WTC11 (cell line): ENCODE data around the gene SH3RF2. TPM values are rescaled to one million over a fixed set of nuclear protein-coding genes. Genes with fewer than 3 reads are reported as not detected.
"Not testable (repeated sequence)": the region's sequence is repeated elsewhere in the genome, so short reads cannot be mapped to it uniquely, and the experiment has no call there.

Experiments used
- ATAC-seq: fragments of 200-7000 bp; cut with Tn5 transposase; 2 replicates; pipeline ENCODE4 v1.10.0; 2021; ENCODE audit warnings: mild to moderate bottlenecking, moderate library complexity
- CTCF ChIA-PET: fragments of 300-600 bp; sonication (Branson Sonifier 250); formaldehyde crosslinking; loops from one replicate; lab custom pipeline; 2021; ENCODE audit warnings: antibody characterized with exemption; lab: Charles Lee
- POLR2A ChIA-PET: fragments of 350-600 bp; sonication (Branson Sonifier 250); formaldehyde crosslinking; loops from one replicate; lab custom pipeline; 2021; ENCODE audit warnings: antibody characterized with exemption; lab: Charles Lee
- DNase-seq: peaks from one replicate; pipeline ENCODE4 v3.0.0; 2021; ENCODE audit warnings: low spot score
- H3K27ac Mint-ChIP-seq: 2 replicates; pipeline ENCODE4 v1.8.0; 2021; ENCODE audit warnings: mixed read lengths
- H3K27me3 Mint-ChIP-seq: 2 replicates; pipeline ENCODE4 v1.8.0; 2021; ENCODE audit warnings: low read depth, mild to moderate bottlenecking, moderate library complexity, mixed read lengths
- H3K36me3 Mint-ChIP-seq: 2 replicates; pipeline ENCODE4 v1.8.0; 2021; ENCODE audit warnings: mixed read lengths
- H3K4me1 Mint-ChIP-seq: 2 replicates; pipeline ENCODE4 v1.8.0; 2022; ENCODE audit warnings: mixed read lengths
- H3K4me3 Mint-ChIP-seq: 2 replicates; pipeline ENCODE4 v1.8.0; 2021; ENCODE audit warnings: mild to moderate bottlenecking, moderate library complexity, mixed read lengths
- H3K9me3 Mint-ChIP-seq: 2 replicates; pipeline ENCODE4 v1.8.0; 2021; ENCODE audit warnings: mixed read lengths
- ARID4B ChIP-seq: sonication (generic); formaldehyde crosslinking; IDR thresholded peaks from 2 replicates; pipeline ENCODE4 v1.8.0; 2023; ENCODE audit warnings: missing genetic modification reagents, mild to moderate bottlenecking, borderline replicate concordance
- ATF6 ChIP-seq: sonication (generic); formaldehyde crosslinking; IDR thresholded peaks from 2 replicates; pipeline ENCODE4 v1.8.1; 2023; ENCODE audit warnings: mild to moderate bottlenecking, missing genetic modification reagents
- CTCF ChIP-seq: fragments of 200-600 bp; IDR thresholded peaks from 2 replicates; pipeline ENCODE4 v1.8.0; 2022; ENCODE audit warnings: antibody characterized with exemption
- E2F1 ChIP-seq: sonication (generic); formaldehyde crosslinking; IDR thresholded peaks from 2 replicates; pipeline ENCODE4 v1.8.0; 2022; ENCODE audit warnings: mild to moderate bottlenecking, missing genetic modification reagents
- EMX1 ChIP-seq: fragments of 250-450 bp; sonication (Bioruptor Pico); IDR thresholded peaks from 2 replicates; pipeline ENCODE4 v1.8.0; 2021; ENCODE audit warnings: mild to moderate bottlenecking
- ESRRA ChIP-seq: sonication (generic); formaldehyde crosslinking; IDR thresholded peaks from 2 replicates; pipeline ENCODE4 v1.8.1; 2022; ENCODE audit warnings: mild to moderate bottlenecking, missing genetic modification reagents, borderline replicate concordance
- ETV6 ChIP-seq: sonication (generic); formaldehyde crosslinking; IDR thresholded peaks from 2 replicates; pipeline ENCODE4 v1.8.1; 2022; ENCODE audit warnings: mild to moderate bottlenecking, missing genetic modification reagents
- FOXP1 ChIP-seq: sonication (generic); formaldehyde crosslinking; IDR thresholded peaks from 2 replicates; pipeline ENCODE4 v1.8.0; 2022; ENCODE audit warnings: missing genetic modification reagents, mild to moderate bottlenecking, moderate library complexity, borderline replicate concordance
- GABPB1 ChIP-seq: sonication (generic); formaldehyde crosslinking; IDR thresholded peaks from 2 replicates; pipeline ENCODE4 v1.8.1; 2023; ENCODE audit warnings: mild to moderate bottlenecking, missing genetic modification reagents
- GRHL2 ChIP-seq: fragments of 250-450 bp; sonication (Bioruptor Pico); IDR thresholded peaks from 2 replicates; pipeline ENCODE4 v1.8.0; 2022; ENCODE audit warnings: mild to moderate bottlenecking, moderate library complexity; ENCODE audit not compliant: insufficient replicate concordance, severe bottlenecking
- HMGXB4 ChIP-seq: sonication (generic); formaldehyde crosslinking; IDR thresholded peaks from 2 replicates; pipeline ENCODE4 v1.8.1; 2023; ENCODE audit warnings: mild to moderate bottlenecking, moderate library complexity, missing genetic modification reagents
- IRF2 ChIP-seq: sonication (generic); formaldehyde crosslinking; IDR thresholded peaks from 2 replicates; pipeline ENCODE4 v1.8.0; 2022; ENCODE audit warnings: low read depth, missing genetic modification reagents, borderline replicate concordance
- MYBL2 ChIP-seq: sonication (generic); formaldehyde crosslinking; IDR thresholded peaks from 2 replicates; pipeline ENCODE4 v1.8.1; 2023; ENCODE audit warnings: mild to moderate bottlenecking, moderate library complexity, missing genetic modification reagents
- SMAD4 ChIP-seq: sonication (generic); formaldehyde crosslinking; IDR thresholded peaks from 2 replicates; pipeline ENCODE4 v1.8.0; 2022; ENCODE audit warnings: mild to moderate bottlenecking, missing genetic modification reagents
- ZNF219 ChIP-seq: sonication (generic); formaldehyde crosslinking; IDR thresholded peaks from 2 replicates; pipeline ENCODE4 v1.8.0; 2023; ENCODE audit warnings: missing genetic modification reagents, mild to moderate bottlenecking, borderline replicate concordance
- ZNF317 ChIP-seq: sonication (generic); formaldehyde crosslinking; IDR thresholded peaks from 2 replicates; pipeline ENCODE4 v1.8.1; 2023; ENCODE audit warnings: low read depth, mild to moderate bottlenecking, moderate library complexity, missing genetic modification reagents, borderline replicate concordance
- ZNF396 ChIP-seq: fragments of 250-450 bp; sonication (Bioruptor Pico); IDR thresholded peaks from 2 replicates; pipeline ENCODE4 v1.8.0; 2021; ENCODE audit warnings: mild to moderate bottlenecking, moderate library complexity, borderline replicate concordance
- total RNA-seq: library from RNA; stranded (reverse); gene quantifications from 3 replicates; pipeline ENCODE4 v1.2.3, GENCODE V29; 2021
- TF ChIP-seq, protein P1 (sequence below): fragments of 250-450 bp; sonication (Bioruptor Pico); IDR thresholded peaks from 2 replicates; pipeline ENCODE4 v1.9.0; 2021; ENCODE audit warnings: mild to moderate bottlenecking
- TF ChIP-seq, protein P2 (sequence below): sonication (generic); formaldehyde crosslinking; IDR thresholded peaks from 2 replicates; pipeline ENCODE4 v1.8.0; 2023; ENCODE audit warnings: mild to moderate bottlenecking, missing genetic modification reagents

The SH3RF2 gene
- total RNA-seq, 1 experiment from 2014 or later: 0.83 TPM

- no peak for TF ChIP-seq HMGXB4
- no peak for TF ChIP-seq MYBL2
- no peak for TF ChIP-seq ATF6
- TF ChIP-seq E2F1 (CRISPR knock-in tag): no peak
- no peak for TF ChIP-seq ZNF219 (CRISPR knock-in tag)
- TF ChIP-seq ZNF396 (CRISPR knock-in tag): no peak
- TF ChIP-seq FOXP1 (CRISPR knock-in tag): no peak
- TF ChIP-seq GABPB1 (CRISPR knock-in tag): no peak
Observed at GRCh38 chr5:145953202-145953601, 16.8 kb downstream of the SH3RF2 start (continued).

DNA sequence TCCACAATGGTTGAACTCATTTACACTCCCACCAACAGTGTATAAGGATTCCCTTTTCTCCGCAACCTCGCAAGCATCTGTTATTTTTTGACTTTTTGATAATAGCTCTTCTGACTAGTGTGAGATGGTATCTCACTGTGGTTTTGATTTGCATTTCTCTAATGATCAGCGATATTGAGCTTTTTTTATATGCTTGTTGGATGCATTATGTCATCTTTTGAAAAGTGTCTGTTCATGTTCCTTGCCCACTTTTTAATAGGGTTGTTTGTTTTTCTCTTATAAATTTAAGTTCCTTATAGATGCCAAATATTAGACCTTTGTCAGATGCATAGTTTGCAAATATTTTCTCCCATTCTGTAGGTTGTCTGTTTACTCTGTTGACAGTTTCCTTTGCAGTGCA is 17.8 kb downstream of the SH3RF2 start:
- peaks cover 19% of the 10 kb centered on the region for H3K4me1 Mint-ChIP-seq
- H3K9me3 Mint-ChIP-seq, CTCF ChIA-PET, H3K27ac Mint-ChIP-seq, DNase-seq, H3K27me3 Mint-ChIP-seq, H3K4me3 Mint-ChIP-seq, H3K36me3 Mint-ChIP-seq, POLR2A ChIA-PET, ATAC-seq: not testable (repeated sequence)

DNA sequence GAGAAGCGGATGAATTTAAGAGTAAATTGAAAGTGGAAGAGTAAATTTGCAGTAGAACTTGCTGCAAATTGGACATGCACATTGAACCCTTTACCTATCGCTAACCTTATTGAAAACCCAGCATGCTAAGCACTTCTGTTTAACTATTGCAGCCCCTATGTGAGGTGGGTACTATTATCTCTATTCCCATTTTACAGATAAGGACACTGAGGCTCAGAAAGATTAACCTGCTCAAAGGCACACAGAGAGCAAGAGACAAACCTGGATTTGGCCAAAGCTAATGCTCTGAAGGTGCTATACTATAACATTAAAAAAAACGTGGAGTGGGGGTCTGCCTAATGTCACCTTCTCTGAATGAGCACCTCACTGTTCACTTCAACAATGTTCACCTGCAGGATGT is 21.0 kb downstream of the SH3RF2 start:
- Mint-ChIP-seq H3K4me3 (no peak overlapping the region), H3K9me3 (no peaks in the 10 kb centered on the region; the same call in 1 of the 2 replicates), H3K36me3 (no peaks in the 10 kb centered on the region), H3K27ac (no peak overlapping the region), H3K4me1 (peaks cover 8% of the 10 kb centered on the region), H3K27me3 (peaks cover 3% of the 10 kb centered on the region; the same call in 1 of the 2 replicates)
- ATAC-seq: no peak
- ChIA-PET CTCF (no interaction called here), POLR2A (no interaction called here)
- no peak for DNase-seq
- TF ChIP-seq SMAD4 (CRISPR knock-in tag) (no peak), ARID4B (CRISPR knock-in tag) (no peak), ESRRA (CRISPR knock-in tag) (no peak), CTCF (no peak), EMX1 (no peak), ETV6 (CRISPR knock-in tag) (no peak), ZNF317 (CRISPR knock-in tag) (no peak), GRHL2 (CRISPR knock-in tag) (no peak), IRF2 (no peak)
- TF ChIP-seq, protein P1, sequence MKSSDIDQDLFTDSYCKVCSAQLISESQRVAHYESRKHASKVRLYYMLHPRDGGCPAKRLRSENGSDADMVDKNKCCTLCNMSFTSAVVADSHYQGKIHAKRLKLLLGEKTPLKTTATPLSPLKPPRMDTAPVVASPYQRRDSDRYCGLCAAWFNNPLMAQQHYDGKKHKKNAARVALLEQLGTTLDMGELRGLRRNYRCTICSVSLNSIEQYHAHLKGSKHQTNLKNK (CRISPR knock-in tag): no peak
- TF ChIP-seq, protein P2, sequence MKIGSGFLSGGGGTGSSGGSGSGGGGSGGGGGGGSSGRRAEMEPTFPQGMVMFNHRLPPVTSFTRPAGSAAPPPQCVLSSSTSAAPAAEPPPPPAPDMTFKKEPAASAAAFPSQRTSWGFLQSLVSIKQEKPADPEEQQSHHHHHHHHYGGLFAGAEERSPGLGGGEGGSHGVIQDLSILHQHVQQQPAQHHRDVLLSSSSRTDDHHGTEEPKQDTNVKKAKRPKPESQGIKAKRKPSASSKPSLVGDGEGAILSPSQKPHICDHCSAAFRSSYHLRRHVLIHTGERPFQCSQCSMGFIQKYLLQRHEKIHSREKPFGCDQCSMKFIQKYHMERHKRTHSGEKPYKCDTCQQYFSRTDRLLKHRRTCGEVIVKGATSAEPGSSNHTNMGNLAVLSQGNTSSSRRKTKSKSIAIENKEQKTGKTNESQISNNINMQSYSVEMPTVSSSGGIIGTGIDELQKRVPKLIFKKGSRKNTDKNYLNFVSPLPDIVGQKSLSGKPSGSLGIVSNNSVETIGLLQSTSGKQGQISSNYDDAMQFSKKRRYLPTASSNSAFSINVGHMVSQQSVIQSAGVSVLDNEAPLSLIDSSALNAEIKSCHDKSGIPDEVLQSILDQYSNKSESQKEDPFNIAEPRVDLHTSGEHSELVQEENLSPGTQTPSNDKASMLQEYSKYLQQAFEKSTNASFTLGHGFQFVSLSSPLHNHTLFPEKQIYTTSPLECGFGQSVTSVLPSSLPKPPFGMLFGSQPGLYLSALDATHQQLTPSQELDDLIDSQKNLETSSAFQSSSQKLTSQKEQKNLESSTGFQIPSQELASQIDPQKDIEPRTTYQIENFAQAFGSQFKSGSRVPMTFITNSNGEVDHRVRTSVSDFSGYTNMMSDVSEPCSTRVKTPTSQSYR (CRISPR knock-in tag): no peak
